Renal cortex interstitium (tissue), 11 donors: Measurements from ENCODE around the gene KYAT1. TPM values are rescaled to one million over a fixed set of nuclear protein-coding genes. Genes with fewer than 3 reads are reported as not detected.

Experiments
- DNase-seq, 11 donors: peaks; one replicate each; pipeline ENCODE4 v3.0.0-alpha.2; 2013; ENCODE audit warnings: low read depth in 9 of 11, low spot score in 4 of 11; ENCODE audit errors: extremely low read depth in 1 of 11
- polyA plus RNA-seq, 3 donors: library from polyadenylated mRNA; unstranded; fragments of 120-200 nt; gene quantifications; one replicate each; pipeline ENCODE4 v1.2.1, GENCODE V29; 2013; ENCODE audit not compliant: insufficient read length in 3 of 3

Gene KYAT1
- polyA plus RNA-seq, 3 donors: 14.5 to 27.9 (median 22.0) TPM

DNA sequence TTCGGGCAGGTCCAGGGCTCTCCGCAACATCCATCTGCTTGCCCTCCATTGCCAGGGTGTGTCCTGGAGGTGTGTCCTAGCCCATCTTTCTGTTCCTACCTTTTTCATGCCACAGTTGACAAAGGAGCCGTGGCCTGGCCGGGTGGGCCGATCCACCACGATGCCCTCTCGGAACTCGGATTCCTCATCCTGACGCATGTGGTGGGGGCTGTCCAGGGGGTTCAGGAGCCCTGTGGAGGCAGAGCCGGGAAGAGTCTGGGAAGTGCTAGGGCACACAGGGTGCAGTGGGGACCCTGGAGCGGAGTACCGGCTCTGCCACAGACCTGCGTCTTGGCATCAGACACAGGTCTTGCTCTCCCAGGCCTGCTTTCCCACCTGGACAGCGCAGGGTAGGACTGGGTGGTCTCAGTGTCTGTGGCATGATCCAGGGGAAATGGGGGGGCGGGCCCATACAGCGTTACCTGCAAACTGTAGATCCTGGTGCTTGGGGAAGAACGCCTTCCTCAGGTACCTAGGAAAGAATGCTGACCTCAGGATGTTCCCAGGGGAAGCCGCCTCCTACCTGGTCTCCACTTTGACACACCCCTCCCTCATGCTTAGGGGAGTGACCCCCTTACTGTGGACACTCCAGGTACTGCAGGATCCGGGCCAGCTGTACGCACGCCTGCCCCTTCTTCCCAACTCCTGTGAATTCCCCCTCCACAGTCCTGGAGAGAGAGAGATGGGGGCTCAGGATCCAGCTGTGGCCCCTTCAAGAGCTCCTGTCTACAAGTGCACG, 55.6 kb downstream of the KYAT1 start:
- no peak for DNase-seq

DNA sequence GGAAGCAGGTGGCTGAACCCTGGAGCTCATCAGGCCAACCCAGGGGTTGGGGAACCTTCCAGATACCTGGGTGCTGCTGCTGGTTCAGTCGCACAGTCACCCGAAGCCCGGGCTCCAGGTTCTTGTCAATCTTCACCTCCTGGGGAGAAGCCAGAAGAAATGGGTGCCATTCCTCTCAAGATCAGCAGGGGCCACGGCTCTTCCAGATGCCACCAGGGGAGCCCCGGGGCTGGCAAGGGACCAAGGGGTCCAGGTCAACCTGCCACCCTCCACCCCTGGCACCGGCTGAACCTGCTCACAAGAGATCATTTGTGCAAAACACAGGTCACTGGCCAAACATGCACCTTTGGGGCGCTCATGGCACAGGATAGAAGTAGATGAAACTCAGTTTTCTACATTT, 56.8 kb downstream of the KYAT1 start:
- no peak for DNase-seq

- no peak for DNase-seq
These were observed 57.8 kb downstream of the KYAT1 start for GRCh38 chr9:128823903-128824406.

- DNase-seq: no peak
These were observed 58.3 kb downstream of the KYAT1 start for GRCh38 chr9:128823362-128823902.

GRCh38 chr9:128822407-128823042, 59.2 kb downstream of the KYAT1 start:
- no peak for DNase-seq

- no peak for DNase-seq
These were observed 60.0 kb downstream of the KYAT1 start for GRCh38 chr9:128821584-128822406.

GRCh38 chr9:128820665-128821583, 60.8 kb downstream of the KYAT1 start:
- DNase-seq: no peak

DNA sequence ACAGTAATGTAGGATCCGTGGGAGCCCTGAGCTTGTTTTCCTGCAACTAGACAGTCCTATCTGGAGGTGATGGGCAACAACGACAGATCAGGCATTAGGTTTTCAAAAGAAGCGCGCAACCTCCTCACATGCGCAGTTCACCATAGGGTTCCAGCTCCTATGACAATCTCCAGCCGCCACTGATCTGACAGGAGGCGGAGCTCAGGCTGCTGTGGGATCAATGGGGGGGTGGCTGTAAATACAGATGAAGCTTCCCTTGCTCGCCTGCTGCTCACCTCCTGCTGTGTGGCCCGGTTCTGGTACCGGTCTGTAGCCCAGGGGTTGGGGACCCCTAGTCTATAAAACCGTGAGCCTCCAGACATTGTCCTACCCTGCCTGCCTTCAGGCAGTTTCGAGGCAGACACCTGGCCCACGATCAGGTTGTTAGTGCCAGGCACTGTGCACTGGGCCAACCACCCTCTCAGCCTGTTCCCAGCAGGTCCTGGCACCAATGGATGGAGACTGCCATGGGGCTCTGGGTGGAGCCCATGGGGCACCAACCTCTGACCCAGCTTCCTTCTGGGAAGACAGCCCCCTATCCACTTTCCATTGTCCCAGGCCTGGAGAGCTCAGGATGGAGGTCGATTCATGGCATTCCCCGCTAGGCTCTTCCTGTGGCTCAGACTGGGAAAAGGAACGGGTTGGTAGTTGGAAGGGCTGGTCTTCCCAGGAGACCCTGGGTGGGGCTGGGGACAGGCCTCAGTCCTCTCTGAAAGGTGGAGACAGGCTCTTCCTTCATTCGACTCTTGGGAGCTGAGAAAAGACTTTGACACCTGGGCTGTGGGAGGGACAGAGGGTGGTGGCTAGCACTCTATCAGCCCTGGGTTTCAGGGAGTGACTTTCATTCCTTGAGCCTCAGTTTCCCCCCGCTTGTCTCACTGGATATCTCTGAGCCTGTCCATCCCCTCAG, 61.8 kb downstream of the KYAT1 start:
- DNase-seq: no peak

- peak in 4 of 11 donors; percentile 5 to 20 (median 12) for DNase-seq
These were observed 62.7 kb downstream of the KYAT1 start for GRCh38 chr9:128818839-128819715.

DNA sequence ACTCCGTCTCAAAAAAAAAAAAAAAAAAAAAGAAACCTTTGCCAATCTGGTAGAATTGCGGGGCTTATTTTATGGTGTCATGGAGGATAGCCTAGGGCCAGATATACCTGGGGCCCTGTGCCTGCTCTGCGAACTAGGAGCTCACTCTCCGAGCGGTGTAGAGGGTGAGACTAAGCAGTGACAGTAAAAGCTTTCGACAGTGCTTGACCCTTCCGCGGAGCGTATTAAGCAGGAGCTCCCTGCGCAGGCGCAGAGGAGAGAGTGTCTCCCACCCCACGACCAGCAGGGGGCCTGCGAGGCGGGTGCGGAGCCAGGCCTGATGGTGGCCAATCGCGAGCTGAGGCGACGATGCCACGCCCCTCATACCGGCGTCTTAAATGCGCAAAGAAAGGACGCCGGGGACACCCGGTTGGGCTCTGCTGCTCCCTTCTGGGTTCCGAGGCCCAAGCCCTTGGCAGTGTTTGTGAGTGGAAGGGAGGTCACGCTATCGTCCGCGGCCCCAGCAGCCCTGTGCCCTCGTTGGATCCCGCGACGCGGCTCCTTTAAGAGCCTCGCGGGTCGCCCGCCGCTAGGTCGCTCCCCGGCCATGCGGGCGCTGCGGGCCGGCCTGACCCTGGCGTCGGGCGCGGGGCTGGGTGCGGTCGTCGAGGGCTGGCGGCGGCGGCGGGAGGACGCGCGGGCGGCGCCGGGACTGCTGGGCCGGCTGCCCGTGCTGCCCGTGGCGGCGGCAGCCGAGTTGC, 63.5 kb downstream of the KYAT1 start, which contains the start of gene ENDOG:
Gene ENDOG, plus strand, starts transcription at position 402 of the 740 bp plus-strand sequence. Its CDS starts 185 bp downstream, at position 587.
- DNase-seq: peak; percentile 90 to 97 (median 95)

- no peak for DNase-seq
These were observed 70.9 kb downstream of the KYAT1 start for GRCh38 chr9:128810873-128811272.

GRCh38 chr9:128809831-128810230, 71.9 kb downstream of the KYAT1 start:
- DNase-seq: no peak

- no peak for DNase-seq
These were observed 72.6 kb downstream of the KYAT1 start for GRCh38 chr9:128809036-128809599.

GRCh38 chr9:128808543-128808942, 73.2 kb downstream of the KYAT1 start:
- no peak for DNase-seq

- no peak for DNase-seq
These were observed 73.9 kb downstream of the KYAT1 start for GRCh38 chr9:128807827-128808226.
